Thyroid gland (tissue), 4 donors: Measurements from ENCODE around the gene FASN. TPM values are rescaled to one million over a fixed set of nuclear protein-coding genes. Genes with fewer than 3 reads are reported as not detected.
A peak's percentile ranks its signal among the peaks of the same experiment; 100 is the strongest.

Experiments used
- DNase-seq, 2 donors: peaks; one replicate each; pipeline ENCODE4 v3.0.0-alpha.2; 2019
- H3K27ac ChIP-seq, 3 donors: fragments of 200-600 bp; sonication (generic); 1 replicate in 2 of 3; 2 replicates in 1 of 3; pipeline ENCODE4 v1.5.1; 2016 to 2019; ENCODE audit warnings: mild to moderate bottlenecking in 1 of 3, moderate library complexity in 1 of 3
- H3K27me3 ChIP-seq: fragments of 200-600 bp; sonication (generic); one replicate; pipeline ENCODE4 v1.5.1; 2019
- H3K36me3 ChIP-seq, 2 donors: fragments of 200-600 bp; sonication (generic); one replicate each; pipeline ENCODE4 v1.5.1; 2016 to 2019
- H3K4me1 ChIP-seq, 2 donors: fragments of 200-600 bp; sonication (generic); one replicate each; pipeline ENCODE4 v1.5.1; 2017 to 2019
- H3K4me3 ChIP-seq, 3 donors: fragments of 200-600 bp; sonication (generic); replicated peaks in 1 of 3; 1 replicate in 2 of 3; 2 replicates in 1 of 3; pipeline ENCODE4 v1.5.1; 2016; ENCODE audit warnings: mild to moderate bottlenecking in 1 of 3
- H3K9me3 ChIP-seq: fragments of 200-600 bp; sonication (generic); one replicate; pipeline ENCODE4 v1.5.1; 2017
- POLR2A ChIP-seq, 2 donors: fragments of 450-650 bp; IDR thresholded peaks; one replicate each; pipeline ENCODE4 v1.6.1; 2017; ENCODE audit warnings: antibody characterized with exemption in 2 of 2, mild to moderate bottlenecking in 2 of 2, moderate library complexity in 1 of 2
- WGBS, 2 donors: methylation state at CpG; one replicate each; pipeline ENCODE4 v1.1.5; 2017; 5-methylcytosine and 5-hydroxymethylcytosine counted together
- intact Hi-C: fragments of 100-400 bp; cut with DNase I; formaldehyde crosslinking; loops from one replicate; pipeline ENCODE4 v1.15.1; 2023
- total RNA-seq, 4 donors: library from RNA; depleted of rRNA; stranded (reverse); fragments of >200 nt; gene quantifications; one replicate each; pipeline ENCODE4 v1.2.3, GENCODE V29; 2016
- TF ChIP-seq, protein P1 (sequence below), 6 experiments: fragments of 200-600 bp in 3 of 6; fragments of 450-650 bp in 3 of 6; sonication (generic) in 3 of 6; IDR thresholded peaks; one replicate each; pipeline ENCODE4 v1.5.1; 2016 to 2019; ENCODE audit warnings: antibody characterized with exemption in 6 of 6, mild to moderate bottlenecking in 2 of 6, inconsistent platforms in 1 of 6, moderate library complexity in 1 of 6

The FASN gene
- total RNA-seq, 4 donors from 2014 or later: 23.5 to 92.5 (median 77.3) TPM

DNA sequence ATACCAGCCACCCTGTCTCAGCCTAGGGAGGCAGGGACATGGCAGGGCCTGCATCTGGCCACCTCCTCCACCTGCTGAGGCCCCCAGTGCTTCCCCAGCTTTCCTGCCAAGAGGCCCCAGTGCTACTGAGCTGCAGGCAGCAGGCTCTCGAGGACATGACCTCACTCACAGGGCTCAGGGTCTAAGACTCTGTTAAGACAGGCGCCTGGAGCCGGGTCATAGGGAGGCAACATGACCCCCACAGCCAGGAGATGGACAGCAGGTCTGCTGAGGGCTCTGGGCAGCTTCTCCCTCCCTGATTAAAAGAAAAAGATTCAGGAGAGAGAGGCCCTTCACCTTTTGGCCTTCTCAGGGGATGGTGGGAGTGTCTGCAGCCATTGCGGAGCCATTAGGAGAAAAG lies 23.2 kb upstream of the FASN start:
- TF ChIP-seq, protein P1, sequence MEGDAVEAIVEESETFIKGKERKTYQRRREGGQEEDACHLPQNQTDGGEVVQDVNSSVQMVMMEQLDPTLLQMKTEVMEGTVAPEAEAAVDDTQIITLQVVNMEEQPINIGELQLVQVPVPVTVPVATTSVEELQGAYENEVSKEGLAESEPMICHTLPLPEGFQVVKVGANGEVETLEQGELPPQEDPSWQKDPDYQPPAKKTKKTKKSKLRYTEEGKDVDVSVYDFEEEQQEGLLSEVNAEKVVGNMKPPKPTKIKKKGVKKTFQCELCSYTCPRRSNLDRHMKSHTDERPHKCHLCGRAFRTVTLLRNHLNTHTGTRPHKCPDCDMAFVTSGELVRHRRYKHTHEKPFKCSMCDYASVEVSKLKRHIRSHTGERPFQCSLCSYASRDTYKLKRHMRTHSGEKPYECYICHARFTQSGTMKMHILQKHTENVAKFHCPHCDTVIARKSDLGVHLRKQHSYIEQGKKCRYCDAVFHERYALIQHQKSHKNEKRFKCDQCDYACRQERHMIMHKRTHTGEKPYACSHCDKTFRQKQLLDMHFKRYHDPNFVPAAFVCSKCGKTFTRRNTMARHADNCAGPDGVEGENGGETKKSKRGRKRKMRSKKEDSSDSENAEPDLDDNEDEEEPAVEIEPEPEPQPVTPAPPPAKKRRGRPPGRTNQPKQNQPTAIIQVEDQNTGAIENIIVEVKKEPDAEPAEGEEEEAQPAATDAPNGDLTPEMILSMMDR (IDR thresholded peaks at IDR 0.05): no peak
- no peak for TF ChIP-seq POLR2A (IDR thresholded peaks at IDR 0.05)
- H3K27me3 ChIP-seq: no peaks in the 10 kb centered on the region
- no peaks in the 10 kb centered on the region for H3K36me3 ChIP-seq
- H3K4me3 ChIP-seq: no peak overlapping the region
- no peaks in the 10 kb centered on the region for H3K9me3 ChIP-seq
- peaks cover 0 to 4% of the 10 kb centered on the region in 2 donors for H3K4me1 ChIP-seq
- intact Hi-C loops: no loop called here
- no peak overlapping the region for H3K27ac ChIP-seq
- DNase-seq: no peak
- WGBS, 2 donors: 84 to 100% methylated on average over 4 of the region's 4 CpGs

DNA sequence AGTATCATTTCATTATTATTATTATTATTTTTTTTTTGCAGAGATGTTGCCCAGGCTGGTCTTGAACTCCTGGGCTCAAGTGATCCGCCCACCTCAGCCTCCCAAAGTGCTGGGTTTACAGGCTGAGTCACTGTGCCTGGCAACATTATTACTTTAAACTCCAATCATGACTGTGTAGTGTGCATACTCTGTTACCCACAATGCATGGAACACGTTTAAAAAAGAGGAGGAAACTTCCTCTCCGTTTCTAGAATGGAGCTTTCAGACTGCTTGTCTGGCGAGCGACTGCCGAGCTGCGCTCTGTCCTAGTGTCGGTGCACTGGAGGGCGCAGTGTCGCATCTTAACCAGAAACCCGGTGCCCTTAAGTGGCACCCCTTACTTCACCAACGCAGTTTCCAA lies 22.1 kb upstream of the FASN start:
- no peak for TF ChIP-seq POLR2A (IDR thresholded peaks at IDR 0.05)
- TF ChIP-seq, protein P1 (IDR thresholded peaks at IDR 0.05): no peak
- Histone ChIP-seq H3K9me3 (no peaks in the 10 kb centered on the region), H3K36me3 (no peaks in the 10 kb centered on the region), H3K27me3 (no peaks in the 10 kb centered on the region), H3K4me3 (no peak overlapping the region), H3K4me1 (peaks cover 0 to 4% of the 10 kb centered on the region in 2 donors), H3K27ac (no peak overlapping the region)
- 73 to 77% methylated on average over 12 of the region's 12 CpGs for WGBS, 2 donors
- intact Hi-C loops: no loop called here
- DNase-seq: no peak

DNA sequence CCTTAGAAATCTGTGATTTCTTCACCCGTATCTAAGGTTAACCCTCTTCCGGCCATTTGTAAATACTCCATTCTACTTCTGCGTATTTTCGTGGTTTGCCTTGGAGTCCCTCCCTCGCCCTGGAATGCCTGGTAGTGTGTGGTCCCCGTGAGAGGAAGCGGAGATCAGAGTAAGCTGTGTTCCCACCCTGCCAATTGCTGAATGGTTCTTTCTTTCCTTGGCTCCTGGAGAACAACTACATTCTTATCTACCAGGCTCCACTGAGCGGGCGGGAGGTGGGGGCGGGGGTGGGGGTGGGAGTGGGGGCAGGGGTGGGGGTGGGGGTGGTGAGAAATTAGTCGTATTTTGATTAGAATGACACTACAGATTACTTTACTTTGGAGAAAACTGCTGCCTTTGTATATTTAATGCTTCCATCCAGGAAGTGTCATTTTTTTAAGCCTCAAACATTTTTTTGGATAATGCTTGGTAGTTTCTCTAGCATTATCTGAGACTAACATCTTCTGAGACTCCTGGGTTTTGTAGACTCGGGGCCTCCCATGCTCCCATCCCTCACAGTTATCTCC lies 20.9 kb upstream of the FASN start:
- no peak overlapping the region for H3K4me3 ChIP-seq
- 65 to 76% methylated on average over 12 of the region's 12 CpGs for WGBS, 2 donors
- DNase-seq: no peak

DNA sequence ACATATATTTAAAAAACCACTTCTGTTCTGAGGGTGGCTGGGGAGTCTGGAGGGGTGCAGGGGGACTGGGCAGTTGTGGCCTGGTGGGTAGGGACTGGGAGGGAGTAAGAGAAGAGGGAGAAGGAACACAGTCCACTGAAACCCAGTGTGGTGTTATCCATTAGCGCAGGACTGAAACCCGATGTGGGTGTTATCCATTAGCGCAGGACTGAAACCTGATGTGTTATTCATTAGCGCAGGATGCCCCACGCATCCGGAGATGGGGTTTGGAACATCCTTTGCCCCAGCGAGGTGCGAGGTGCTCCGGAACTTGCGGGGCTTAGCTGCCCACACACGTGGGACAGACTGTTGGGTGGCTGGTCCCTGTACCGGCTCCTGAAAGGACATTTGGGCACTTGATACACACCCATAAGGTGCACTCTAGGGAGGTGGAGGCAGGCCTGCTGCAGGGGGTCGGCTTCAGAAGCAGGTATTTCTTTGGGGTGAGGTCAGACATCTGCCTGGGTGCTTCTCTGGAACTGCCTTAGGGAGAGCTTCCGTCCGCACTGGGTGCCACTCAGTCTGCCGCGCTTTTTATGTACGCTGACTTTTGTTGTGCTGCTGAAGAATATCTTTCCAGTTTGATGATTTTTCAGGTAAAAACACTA lies 20.3 kb upstream of the FASN start:
- Histone ChIP-seq H3K27ac (peak overlapping the region in 1 of 3 donors; percentile 10), H3K36me3 (no peaks in the 10 kb centered on the region), H3K27me3 (no peaks in the 10 kb centered on the region), H3K4me1 (peaks cover 0 to 4% of the 10 kb centered on the region in 2 donors), H3K4me3 (no peak overlapping the region), H3K9me3 (no peaks in the 10 kb centered on the region)
- 87 to 88% methylated on average over 16 to 18 of the region's 18 CpGs for WGBS, 2 donors
- DNase-seq: no peak
- intact Hi-C loops: no loop called here
- TF ChIP-seq, protein P1 (IDR thresholded peaks at IDR 0.05): no peak
- no peak for TF ChIP-seq POLR2A (IDR thresholded peaks at IDR 0.05)

More for the DNA sequence above, 20.9 kb upstream of the FASN start:
- H3K4me1 ChIP-seq: peaks cover 0 to 4% of the 10 kb centered on the region in 2 donors
- no peak overlapping the region for H3K27ac ChIP-seq
- intact Hi-C loops: no loop called here
- H3K27me3 ChIP-seq: no peaks in the 10 kb centered on the region
- no peaks in the 10 kb centered on the region for H3K9me3 ChIP-seq
- H3K36me3 ChIP-seq: no peaks in the 10 kb centered on the region
- TF ChIP-seq, protein P1 (IDR thresholded peaks at IDR 0.05): no peak
- TF ChIP-seq POLR2A (IDR thresholded peaks at IDR 0.05): no peak
